IMR-90 (cell line): Measurements from ENCODE around the gene ALS2. TPM values are rescaled to one million over a fixed set of nuclear protein-coding genes. Genes with fewer than 3 reads are reported as not detected.

ENCODE experiments used
- ATAC-seq: fragments of 200-7000 bp; cut with Tn5 transposase; 2 replicates; pipeline ENCODE4 v1.9.1; 2020; ENCODE audit warnings: low read depth, mild to moderate bottlenecking, moderate library complexity
- BruUV-seq: library from RNA; stranded (reverse); fragments of 400-500 nt; replicated peaks from 2 replicates; lab custom pipeline; 2021; lab: Mats Ljungman, UMichigan
- CTCF ChIA-PET: fragments of 300-600 bp; formaldehyde crosslinking; extraction: SDS; loops from one replicate; lab custom pipeline; 2021; ENCODE audit warnings: antibody characterized with exemption; lab: Yijun Ruan, JAX
- POLR2A ChIA-PET: fragments of 300-600 bp; sonication (Branson Sonifier 250); formaldehyde crosslinking; loops from one replicate; lab custom pipeline; 2022; ENCODE audit warnings: antibody characterized with exemption; ENCODE audit not compliant: unreplicated experiment; lab: Charles Lee
- DNase-seq: peaks from one replicate; pipeline ENCODE4 v3.0.0; 2013
- H2AFZ ChIP-seq: replicated peaks from 2 replicates; pipeline ENCODE3; 2013; ENCODE audit warnings: low read length, mild to moderate bottlenecking; ENCODE audit not compliant: poor library complexity
- H2AK5ac ChIP-seq: 2 replicates; pipeline ENCODE4 v1.6.1; 2013; ENCODE audit warnings: low read depth, low read length, inconsistent platforms
- H2AK9ac ChIP-seq: replicated peaks from 2 replicates; pipeline ENCODE3; 2013; ENCODE audit warnings: mild to moderate bottlenecking, low read depth, low read length, moderate library complexity; ENCODE audit not compliant: poor library complexity
- H2BK120ac ChIP-seq: 2 replicates; pipeline ENCODE4 v1.6.1; 2013; ENCODE audit warnings: low read depth, low read length, inconsistent platforms
- H2BK15ac ChIP-seq: 3 replicates; pipeline ENCODE4 v1.6.1; 2013; ENCODE audit warnings: low read depth, low read length, inconsistent platforms
- H2BK20ac ChIP-seq: 2 replicates; pipeline ENCODE4 v1.6.1; 2013; ENCODE audit warnings: low read depth, mild to moderate bottlenecking, inconsistent platforms, low read length, moderate library complexity
- H2BK5ac ChIP-seq: 2 replicates; pipeline ENCODE4 v1.6.1; 2013; ENCODE audit warnings: mild to moderate bottlenecking, low read depth, low read length, inconsistent platforms; ENCODE audit not compliant: poor library complexity, severe bottlenecking
- H3K14ac ChIP-seq: replicated peaks from 2 replicates; pipeline ENCODE4 v1.6.1; 2013; ENCODE audit warnings: low read depth, low read length, inconsistent platforms
- H3K18ac ChIP-seq: 2 replicates; pipeline ENCODE4 v1.6.1; 2013; ENCODE audit warnings: low read depth, low read length, control low read depth
- H3K23ac ChIP-seq: 2 replicates; pipeline ENCODE4 v1.6.1; 2013; ENCODE audit warnings: low read depth, low read length, inconsistent platforms
- H3K27ac ChIP-seq: 2 replicates; pipeline ENCODE4 v1.5.1; 2013; ENCODE audit warnings: mild to moderate bottlenecking, control low read depth, low read length; ENCODE audit not compliant: insufficient read depth
- H3K27me3 ChIP-seq: 2 replicates; pipeline ENCODE4 v1.6.1; 2013; ENCODE audit warnings: low read length; ENCODE audit not compliant: control insufficient read depth, insufficient read depth
- H3K36me3 ChIP-seq: 2 replicates; pipeline ENCODE4 v1.6.1; 2013; ENCODE audit warnings: low read length, mixed read lengths; ENCODE audit not compliant: control insufficient read depth, insufficient read depth
- H3K4ac ChIP-seq: 2 replicates; pipeline ENCODE4 v1.6.1; 2013; ENCODE audit warnings: low read depth, low read length, inconsistent platforms
- H3K4me1 ChIP-seq: 2 replicates; pipeline ENCODE4 v1.6.1; 2013; ENCODE audit warnings: low read length, mixed read lengths; ENCODE audit not compliant: control insufficient read depth, insufficient read depth
- H3K4me2 ChIP-seq: 2 replicates; pipeline ENCODE4 v1.6.1; 2013; ENCODE audit warnings: low read depth, mild to moderate bottlenecking, control low read depth, low read length, moderate library complexity
- H3K4me3 ChIP-seq: 2 replicates; pipeline ENCODE4 v1.5.1; 2013; ENCODE audit warnings: low read depth, mild to moderate bottlenecking, control low read depth, low read length, moderate library complexity; ENCODE audit not compliant: insufficient read depth
- H3K56ac ChIP-seq: 2 replicates; pipeline ENCODE4 v1.6.1; 2013; ENCODE audit warnings: low read length, inconsistent platforms; ENCODE audit not compliant: insufficient read depth; ENCODE audit errors: extremely low read depth
- H3K79me1 ChIP-seq, 2 experiments: 2 replicates each; pipeline ENCODE4 v1.6.1; 2013; ENCODE audit warnings: low read length in 2 of 2, inconsistent platforms in 1 of 2, low read depth in 1 of 2
- H3K9ac ChIP-seq: 2 replicates; pipeline ENCODE4 v1.6.1; 2013; ENCODE audit warnings: low read depth, low read length, control low read depth
- H3K9me1 ChIP-seq: 2 replicates; pipeline ENCODE4 v1.6.1; 2013; ENCODE audit warnings: low read length, inconsistent platforms; ENCODE audit not compliant: insufficient read depth
- H3K9me3 ChIP-seq: 2 replicates; pipeline ENCODE4 v1.6.1; 2013; ENCODE audit warnings: low read length; ENCODE audit not compliant: control insufficient read depth, insufficient read depth
- H4K20me1 ChIP-seq: 2 replicates; pipeline ENCODE4 v1.6.1; 2013; ENCODE audit warnings: low read length, inconsistent platforms; ENCODE audit not compliant: insufficient read depth
- H4K5ac ChIP-seq: 2 replicates; pipeline ENCODE4 v1.6.1; 2013; ENCODE audit warnings: mild to moderate bottlenecking, low read depth, low read length, control low read depth
- H4K8ac ChIP-seq, 2 experiments: 2 replicates each; pipeline ENCODE4 v1.6.1; 2013; ENCODE audit warnings: low read depth in 2 of 2, low read length in 2 of 2, control low read depth in 1 of 2, inconsistent platforms in 1 of 2
- H4K91ac ChIP-seq: 2 replicates; pipeline ENCODE4 v1.6.1; 2013; ENCODE audit warnings: low read depth, low read length, inconsistent platforms; ENCODE audit not compliant: insufficient read depth
- BHLHE40 ChIP-seq: fragments of 150-350 bp; IDR thresholded peaks from 2 replicates; pipeline ENCODE4 v1.6.1; 2016; ENCODE audit warnings: mild to moderate bottlenecking, low read depth, low read length
- CEBPB ChIP-seq: IDR thresholded peaks from 2 replicates; pipeline ENCODE4 v1.6.1; 2012; ENCODE audit warnings: low read depth, low read length, improper control_type of control experiment
- CHD1 ChIP-seq: IDR thresholded peaks from 2 replicates; pipeline ENCODE4 v1.6.1; 2012; ENCODE audit warnings: low read depth, low read length, improper control_type of control experiment
- CTCF ChIP-seq: conservative IDR thresholded peaks from 2 replicates; pipeline ENCODE4 v1.5.1; 2012; ENCODE audit warnings: mild to moderate bottlenecking, low read depth, low read length, improper control_type of control experiment
- FOS ChIP-seq: fragments of 150-350 bp; IDR thresholded peaks from 2 replicates; pipeline ENCODE4 v1.6.1; 2016; ENCODE audit warnings: low read depth, low read length
- MAFK ChIP-seq: IDR thresholded peaks from 2 replicates; pipeline ENCODE4 v1.6.1; 2012; ENCODE audit warnings: low read depth, low read length, improper control_type of control experiment
- MAZ ChIP-seq: IDR thresholded peaks from 2 replicates; pipeline ENCODE4 v1.6.1; 2012; ENCODE audit warnings: low read depth, mild to moderate bottlenecking, low read length, improper control_type of control experiment, moderate library complexity, borderline replicate concordance
- POLR2A ChIP-seq: IDR thresholded peaks from 2 replicates; pipeline ENCODE4 v1.6.1; 2012; ENCODE audit warnings: mild to moderate bottlenecking, low read depth, low read length
- RCOR1 ChIP-seq: IDR thresholded peaks from 2 replicates; pipeline ENCODE4 v1.6.1; 2012; ENCODE audit warnings: mild to moderate bottlenecking, low read length, improper control_type of control experiment; ENCODE audit not compliant: insufficient replicate concordance
- RFX5 ChIP-seq: IDR thresholded peaks from 2 replicates; pipeline ENCODE4 v1.8.0; 2012; ENCODE audit warnings: low read depth, mild to moderate bottlenecking, low read length, moderate library complexity
- SMC3 ChIP-seq: fragments of 150-350 bp; IDR thresholded peaks from 2 replicates; pipeline ENCODE4 v1.6.1; 2016; ENCODE audit warnings: low read depth, mild to moderate bottlenecking, antibody characterized with exemption, low read length, moderate library complexity
- USF2 ChIP-seq: fragments of 150-350 bp; IDR thresholded peaks from 2 replicates; pipeline ENCODE4 v1.6.1; 2017; ENCODE audit warnings: mild to moderate bottlenecking, antibody characterized with exemption, low read length, low read depth
- WGBS, 2 experiments: methylation state at CpG; one replicate each; pipeline versions ENCODE4 v1.1.5 to v1.1.7; 2013; ENCODE audit warnings: missing lambda C conversion rate in 2 of 2; ENCODE audit not compliant: insufficient read length in 1 of 2; ENCODE audit errors: extremely low coverage in 2 of 2; 5-methylcytosine and 5-hydroxymethylcytosine counted together
- dilution Hi-C: fragments of 300-500 bp; cut with HindIII; formaldehyde crosslinking; loops from one replicate; pipeline ENCODE4 v1.14.3; 2018; ENCODE audit warnings: low sequenced_read_pairs; ENCODE audit not compliant: unreplicated experiment
- in situ Hi-C: fragments of 300-500 bp; cut with MboI; formaldehyde crosslinking; loops from 3 replicates; pipeline ENCODE4 v1.14.3; 2019; ENCODE audit warnings: low sequenced_read_pairs, inconsistent platforms, mixed read lengths
- intact Hi-C: fragments of 100-400 bp; cut with micrococcal nuclease; formaldehyde crosslinking; loops from 2 replicates; pipeline ENCODE4 v1.10.0; 2022
- polyA plus RNA-seq, 3 experiments: library from polyadenylated mRNA; depleted of rRNA; stranded (reverse); fragments of >200 nt; gene quantifications; 2 replicates each; pipeline ENCODE4 v1.2.3, GENCODE V29; 2012; ENCODE audit warnings: low replicate concordance in 1 of 3
- total RNA-seq: library from RNA; depleted of rRNA; stranded (reverse); fragments of >200 nt; gene quantifications from 2 replicates; pipeline ENCODE4 v1.2.3, GENCODE V29; 2012

Gene ALS2
- total and polyA plus RNA-seq, 2 of the 4 experiments (the other 2 are of a cell fraction), result 14.4 to 42.3 TPM

GRCh38 chr2:201751566-201751965 lies 29.2 kb downstream of the ALS2 start (continued):
- no peak for TF ChIP-seq CTCF
- TF ChIP-seq FOS, result no peak
- no peak for TF ChIP-seq CHD1

- no peak overlapping the region for H3K9ac ChIP-seq
- ChIA-PET POLR2A (no interaction called here), CTCF (no interaction called here)
- peaks cover 2% of the 10 kb centered on the region; the same call in 1 of the 2 replicates for H3K9me1 ChIP-seq
- H3K4ac ChIP-seq, result no peak overlapping the region
- dilution Hi-C loops, result no loop called here
- H2BK20ac ChIP-seq, result no peak overlapping the region
- H2BK120ac ChIP-seq, result no peak overlapping the region
- 50% methylated on average over 3 of the region's 6 CpGs; no CpG with 5 or more reads in 1 of the 2 experiments for WGBS, 2 experiments
- no TSS peak for BruUV-seq
- H3K27me3 ChIP-seq, result no peaks in the 10 kb centered on the region
- H3K18ac ChIP-seq, result no peak overlapping the region
- no peak overlapping the region for H3K27ac ChIP-seq
- H3K14ac ChIP-seq, result no peak overlapping the region
- H2AK9ac ChIP-seq, result no peak overlapping the region
- no peak overlapping the region for H3K23ac ChIP-seq
- H2AFZ ChIP-seq, result no peak overlapping the region
- DNase-seq (no peak), ATAC-seq (no peak)
- no peaks in the 10 kb centered on the region for H3K4me1 ChIP-seq
- peaks cover 23% of the 10 kb centered on the region for H3K36me3 ChIP-seq
- no peak overlapping the region for H3K56ac ChIP-seq
- no peak overlapping the region for H2AK5ac ChIP-seq
- H3K79me1 ChIP-seq, result no peaks in the 10 kb centered on the region; a peak in 1 of 4 replicates
- no peaks in the 10 kb centered on the region for H4K20me1 ChIP-seq
- no peak for TF ChIP-seq SMC3
- TF ChIP-seq CEBPB, result no peak
- no peak for TF ChIP-seq USF2
- TF ChIP-seq MAZ, result no peak
- TF ChIP-seq BHLHE40, result no peak
- TF ChIP-seq RCOR1, result no peak
- no peak for TF ChIP-seq RFX5
- no peak for TF ChIP-seq POLR2A
- no peak for TF ChIP-seq CHD1
- TF ChIP-seq FOS, result no peak
- no peak for TF ChIP-seq MAFK
- no peak overlapping the region for H4K5ac ChIP-seq
- H3K4me3 ChIP-seq, result no peak overlapping the region
- no peak overlapping the region for H4K91ac ChIP-seq
- H2BK15ac ChIP-seq, result no peak overlapping the region
- H3K4me2 ChIP-seq, result no peak overlapping the region
- no peak overlapping the region for H2BK5ac ChIP-seq
- intact Hi-C loops, result no loop called here
- in situ Hi-C loops, result no loop called here
- no peaks in the 10 kb centered on the region for H3K9me3 ChIP-seq
- H4K8ac ChIP-seq, result no peak overlapping the region
These were observed 34.2 kb downstream of the ALS2 start for GRCh38 chr2:201746551-201746950.
